ENCODE data around the gene ARHGEF10L. TPM values are rescaled to one million over a fixed set of nuclear protein-coding genes. Genes with fewer than 3 reads are reported as not detected.
"Not testable (repeated sequence)": the region's sequence is repeated elsewhere in the genome, so short reads cannot be mapped to it uniquely, and the experiment has no call there.

Gene ARHGEF10L, protein sequence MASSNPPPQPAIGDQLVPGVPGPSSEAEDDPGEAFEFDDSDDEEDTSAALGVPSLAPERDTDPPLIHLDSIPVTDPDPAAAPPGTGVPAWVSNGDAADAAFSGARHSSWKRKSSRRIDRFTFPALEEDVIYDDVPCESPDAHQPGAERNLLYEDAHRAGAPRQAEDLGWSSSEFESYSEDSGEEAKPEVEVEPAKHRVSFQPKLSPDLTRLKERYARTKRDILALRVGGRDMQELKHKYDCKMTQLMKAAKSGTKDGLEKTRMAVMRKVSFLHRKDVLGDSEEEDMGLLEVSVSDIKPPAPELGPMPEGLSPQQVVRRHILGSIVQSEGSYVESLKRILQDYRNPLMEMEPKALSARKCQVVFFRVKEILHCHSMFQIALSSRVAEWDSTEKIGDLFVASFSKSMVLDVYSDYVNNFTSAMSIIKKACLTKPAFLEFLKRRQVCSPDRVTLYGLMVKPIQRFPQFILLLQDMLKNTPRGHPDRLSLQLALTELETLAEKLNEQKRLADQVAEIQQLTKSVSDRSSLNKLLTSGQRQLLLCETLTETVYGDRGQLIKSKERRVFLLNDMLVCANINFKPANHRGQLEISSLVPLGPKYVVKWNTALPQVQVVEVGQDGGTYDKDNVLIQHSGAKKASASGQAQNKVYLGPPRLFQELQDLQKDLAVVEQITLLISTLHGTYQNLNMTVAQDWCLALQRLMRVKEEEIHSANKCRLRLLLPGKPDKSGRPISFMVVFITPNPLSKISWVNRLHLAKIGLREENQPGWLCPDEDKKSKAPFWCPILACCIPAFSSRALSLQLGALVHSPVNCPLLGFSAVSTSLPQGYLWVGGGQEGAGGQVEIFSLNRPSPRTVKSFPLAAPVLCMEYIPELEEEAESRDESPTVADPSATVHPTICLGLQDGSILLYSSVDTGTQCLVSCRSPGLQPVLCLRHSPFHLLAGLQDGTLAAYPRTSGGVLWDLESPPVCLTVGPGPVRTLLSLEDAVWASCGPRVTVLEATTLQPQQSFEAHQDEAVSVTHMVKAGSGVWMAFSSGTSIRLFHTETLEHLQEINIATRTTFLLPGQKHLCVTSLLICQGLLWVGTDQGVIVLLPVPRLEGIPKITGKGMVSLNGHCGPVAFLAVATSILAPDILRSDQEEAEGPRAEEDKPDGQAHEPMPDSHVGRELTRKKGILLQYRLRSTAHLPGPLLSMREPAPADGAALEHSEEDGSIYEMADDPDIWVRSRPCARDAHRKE (N-terminal part only)
- total RNA-seq = 28.3 TPM

GRCh38 chr1:17539477-17540254 is at the start of gene ARHGEF10L:
TSS of gene ARHGEF10L (plus strand) at chr1:17539698. CDS start at chr1:17580596, 40,898 bp downstream.
- ATAC-seq = peak; percentile 27

DNA sequence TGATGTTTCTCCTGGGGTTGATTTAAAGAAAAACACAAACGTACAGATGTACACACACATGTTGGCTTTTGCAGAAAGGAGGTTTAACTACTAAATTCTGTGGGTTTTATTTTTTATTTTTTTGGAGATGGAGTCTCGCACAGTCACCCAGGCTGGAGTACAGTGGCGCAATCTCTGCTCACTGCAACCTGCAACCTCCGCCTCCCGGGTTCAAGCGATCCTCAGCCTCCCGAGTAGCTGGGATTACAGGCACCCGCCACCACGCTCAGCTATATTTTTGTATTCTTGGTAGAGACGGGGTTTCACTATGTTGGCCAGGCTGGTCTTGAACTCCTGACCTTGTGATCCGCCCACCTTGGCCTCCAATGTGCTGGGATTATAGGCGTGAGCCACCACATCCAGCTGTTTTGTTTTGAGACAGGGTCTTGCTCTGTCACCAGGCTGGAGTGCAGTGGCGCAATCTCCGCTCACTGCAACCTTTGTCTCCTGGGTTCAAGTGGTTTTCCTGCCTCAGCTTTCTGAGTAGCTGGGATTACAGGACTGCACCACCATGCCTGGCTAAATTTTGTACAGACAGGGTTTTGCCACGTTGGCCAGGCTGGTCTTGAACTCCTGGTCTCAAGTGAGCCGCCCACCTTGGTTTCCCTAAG is 49.6 kb upstream of the ARHGEF10L start:
- not testable (repeated sequence) for ATAC-seq

DNA sequence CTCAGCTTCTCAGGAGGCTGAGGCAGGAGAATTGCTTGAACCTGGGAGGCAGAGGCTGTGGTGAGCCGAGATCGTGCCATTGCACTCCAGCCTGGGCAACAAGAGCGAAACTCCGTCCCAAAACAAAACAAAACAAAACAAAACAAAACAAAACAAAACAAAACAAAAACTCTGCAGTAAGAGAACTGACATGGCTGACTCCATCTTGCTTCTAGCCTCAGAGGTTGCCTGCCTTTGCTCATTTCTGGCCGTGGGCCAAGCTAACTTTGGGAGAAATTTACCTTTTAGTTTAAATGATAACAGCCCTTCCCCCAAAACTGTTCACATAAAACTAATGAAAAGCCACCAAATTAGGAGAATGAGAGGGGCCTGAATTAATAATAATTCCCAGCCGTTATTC is 48.8 kb upstream of the ARHGEF10L start:
- not testable (repeated sequence) for ATAC-seq

GRCh38 chr1:17494114-17494729 is 45.3 kb upstream of the ARHGEF10L start:
- peak; percentile 72 for ATAC-seq

GRCh38 chr1:17496419-17496818 is 43.1 kb upstream of the ARHGEF10L start:
- ATAC-seq = no peak

DNA sequence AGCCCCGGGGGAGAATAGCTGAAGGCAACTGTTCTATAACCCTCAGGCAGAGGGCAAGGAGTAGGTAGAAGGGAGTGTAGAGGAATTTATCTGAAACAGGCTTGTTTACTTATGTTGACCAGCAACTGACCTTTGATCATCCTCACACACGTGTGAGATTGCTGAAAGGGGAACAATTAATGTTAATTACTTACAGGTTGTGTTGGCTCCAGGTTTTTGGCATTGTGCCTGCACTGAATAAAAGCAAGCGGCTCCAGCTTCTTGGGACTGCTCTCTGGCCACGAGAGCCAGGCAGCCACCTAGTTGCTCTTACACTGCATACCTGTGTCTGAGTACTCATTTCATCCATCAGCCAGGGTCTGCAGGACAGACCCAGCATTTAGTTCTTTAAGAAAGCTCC is 41.3 kb upstream of the ARHGEF10L start:
- ATAC-seq = no peak

DNA sequence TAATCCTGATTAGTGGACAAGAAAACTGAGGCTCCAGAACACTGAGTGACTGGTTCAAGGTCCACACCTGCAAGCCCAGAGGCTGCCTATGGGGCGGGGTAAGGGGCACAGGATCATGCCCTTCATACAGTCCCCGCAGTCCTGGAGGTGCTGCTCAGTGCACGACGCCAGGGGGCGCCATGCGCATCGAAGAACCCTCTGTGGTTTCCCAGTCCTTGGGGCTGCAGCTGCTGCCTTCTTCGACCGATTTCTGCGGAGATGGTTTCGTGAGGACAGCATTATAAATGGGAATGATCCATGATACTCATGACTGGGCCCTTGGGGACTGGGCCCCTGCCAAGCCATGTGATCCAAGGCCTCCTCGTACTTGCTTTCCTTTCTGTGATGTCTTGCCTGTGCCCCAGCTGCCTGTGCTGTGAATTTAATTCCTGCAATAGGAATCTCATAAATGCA is 37.1 kb upstream of the ARHGEF10L start:
- ATAC-seq = peak; percentile 96

DNA sequence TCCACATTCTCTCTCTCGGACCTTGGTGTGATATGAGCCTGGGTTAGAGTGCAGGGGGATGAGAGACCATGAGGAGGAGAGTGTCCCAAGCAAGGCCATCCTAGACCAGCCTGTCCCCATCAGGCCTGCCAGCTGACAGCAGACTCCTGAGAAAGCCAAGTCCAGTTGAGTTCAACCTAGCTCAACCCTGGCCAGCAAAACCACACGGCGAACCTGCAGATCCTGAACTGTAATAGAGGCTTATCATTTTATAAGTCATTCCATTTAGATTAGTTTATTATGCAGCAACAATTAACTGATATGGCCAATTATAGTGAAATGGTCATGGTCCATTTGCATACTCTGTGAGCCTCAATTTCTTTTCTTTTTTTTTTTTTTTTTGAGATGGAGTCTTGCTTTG is 36.4 kb upstream of the ARHGEF10L start:
- peak; percentile 12 for ATAC-seq

- not testable (repeated sequence) for ATAC-seq
These were observed 32.3 kb upstream of the ARHGEF10L start for GRCh38 chr1:17507200-17507599.

DNA sequence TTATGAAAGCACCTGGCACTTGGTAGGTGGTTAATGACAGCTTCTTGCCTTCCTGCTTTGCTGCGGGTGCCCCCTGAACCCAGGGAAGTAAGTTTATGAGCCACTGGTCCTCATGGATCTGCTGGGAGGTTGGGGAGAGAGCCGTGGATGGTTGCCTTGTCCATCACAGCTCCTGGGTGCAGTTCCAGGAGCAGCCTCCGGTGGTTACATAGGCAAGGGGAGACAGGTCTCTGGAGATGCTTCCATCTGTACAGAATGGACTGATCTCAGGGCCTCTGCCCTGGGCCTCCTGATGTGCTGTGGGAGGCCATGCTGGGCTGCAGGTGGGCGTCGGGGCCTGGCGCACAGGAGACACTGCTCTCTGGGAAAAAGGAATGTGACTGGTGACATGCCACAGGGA is 31.6 kb upstream of the ARHGEF10L start:
- peak; percentile 53 for ATAC-seq

DNA sequence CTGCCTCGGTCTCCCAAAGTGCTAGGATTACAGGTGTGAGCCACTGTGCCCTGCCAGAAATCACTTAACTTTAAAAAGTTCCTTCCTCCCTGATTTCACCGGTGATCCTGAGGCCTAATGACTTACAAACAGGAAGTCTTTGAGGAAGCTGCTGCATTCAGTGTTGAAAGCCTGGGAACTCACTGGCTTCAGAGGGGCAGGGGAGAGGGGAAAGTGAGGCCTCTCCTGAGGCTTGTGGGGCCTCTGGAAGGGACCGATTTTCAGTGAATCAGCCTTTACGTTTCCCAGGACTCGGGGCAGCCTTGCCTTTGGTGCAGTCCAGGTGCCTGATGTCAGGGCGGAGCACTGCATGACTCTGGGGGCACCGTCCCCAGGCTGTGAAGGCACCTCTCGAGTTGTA is 30.1 kb upstream of the ARHGEF10L start:
- no peak for ATAC-seq

GRCh38 chr1:17510138-17510537 is 29.4 kb upstream of the ARHGEF10L start:
- ATAC-seq = no peak

- no peak for ATAC-seq
These were observed 28.3 kb upstream of the ARHGEF10L start for GRCh38 chr1:17511188-17511587.

- ATAC-seq = no peak
These were observed 26.4 kb upstream of the ARHGEF10L start for GRCh38 chr1:17513131-17513530.

DNA sequence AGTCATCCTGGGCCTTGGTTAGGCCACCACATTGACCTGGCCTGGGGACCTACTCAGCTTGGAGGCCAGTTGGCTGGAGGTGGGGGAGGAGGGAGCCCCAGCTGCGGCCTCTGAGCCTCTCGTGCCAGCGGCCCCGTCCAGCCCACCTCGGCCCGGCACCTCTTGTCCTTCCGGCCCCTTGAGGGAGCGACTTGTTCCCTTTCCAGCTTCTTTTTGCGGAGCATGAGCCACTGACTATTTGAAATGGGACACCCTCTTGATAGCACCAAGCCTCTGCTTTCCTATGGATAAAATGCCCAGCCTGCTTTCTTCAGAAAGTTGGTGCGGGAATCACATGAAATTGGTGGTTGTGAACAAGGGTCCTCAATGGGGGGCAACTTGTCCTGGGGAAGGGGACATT is 24.7 kb upstream of the ARHGEF10L start:
- ATAC-seq = no peak

DNA sequence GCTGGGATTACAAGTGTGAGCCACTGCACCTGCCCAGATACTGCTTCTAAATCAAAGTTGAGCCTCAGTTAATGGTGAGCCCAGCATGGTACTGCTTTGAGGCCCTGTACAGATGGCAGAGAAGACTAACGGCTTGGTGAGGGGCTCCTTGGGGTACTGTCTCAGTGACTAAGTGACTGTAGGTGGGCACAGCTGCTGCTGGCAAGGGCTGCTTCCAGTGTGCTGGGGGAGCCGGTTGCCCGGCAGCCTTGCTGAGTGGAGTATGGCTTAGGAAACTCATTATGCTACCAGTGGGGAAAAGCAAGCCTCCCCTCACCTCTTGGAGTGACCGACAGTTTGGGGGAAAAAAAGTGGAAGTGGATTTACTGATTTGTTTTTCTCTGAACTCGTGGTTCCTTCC is 23.6 kb upstream of the ARHGEF10L start:
- ATAC-seq = no peak

DNA sequence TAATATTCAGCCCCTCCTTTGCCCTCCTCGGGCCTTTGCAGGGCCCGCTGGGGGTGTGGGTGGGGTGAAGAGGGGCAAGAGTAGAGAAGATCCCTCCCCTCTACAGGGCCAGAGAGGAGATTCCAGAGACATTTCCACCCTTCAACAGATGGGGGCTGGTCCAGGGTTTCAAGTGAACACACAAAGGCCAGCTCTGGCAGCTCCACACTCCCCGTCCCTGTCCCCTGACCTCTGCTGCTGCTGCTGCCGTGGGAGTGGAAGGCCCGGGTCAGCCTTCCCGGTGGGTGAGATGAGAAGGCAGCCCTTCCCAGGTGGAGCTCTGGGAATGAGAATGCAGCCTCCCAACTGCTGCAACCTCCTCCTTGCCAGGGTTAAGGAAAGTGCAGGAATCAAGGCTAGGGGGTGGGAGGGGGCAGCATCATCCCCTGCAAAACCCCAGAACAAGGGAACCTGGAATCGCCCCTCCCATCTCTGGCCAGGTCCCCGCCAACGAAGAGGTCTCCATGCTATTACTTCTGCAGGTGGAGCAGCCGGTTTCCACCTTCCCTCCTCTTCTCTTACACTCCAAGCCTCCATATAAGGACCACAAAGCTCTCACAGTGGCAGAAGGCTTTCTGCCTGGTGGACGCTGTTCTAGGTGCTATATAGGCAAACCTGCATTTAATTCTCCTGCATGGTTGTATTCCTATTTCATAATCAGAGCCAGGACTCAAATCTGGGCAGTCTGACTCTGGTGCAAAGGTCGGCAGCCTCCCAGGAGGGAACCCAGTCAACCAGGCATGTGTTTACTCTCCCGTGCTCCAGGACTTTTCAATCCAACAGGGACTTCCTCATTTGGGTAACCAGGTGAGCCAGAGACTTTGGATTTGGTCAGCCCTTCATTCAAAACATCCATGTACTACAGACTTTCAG is 22.9 kb upstream of the ARHGEF10L start:
- no peak for ATAC-seq

DNA sequence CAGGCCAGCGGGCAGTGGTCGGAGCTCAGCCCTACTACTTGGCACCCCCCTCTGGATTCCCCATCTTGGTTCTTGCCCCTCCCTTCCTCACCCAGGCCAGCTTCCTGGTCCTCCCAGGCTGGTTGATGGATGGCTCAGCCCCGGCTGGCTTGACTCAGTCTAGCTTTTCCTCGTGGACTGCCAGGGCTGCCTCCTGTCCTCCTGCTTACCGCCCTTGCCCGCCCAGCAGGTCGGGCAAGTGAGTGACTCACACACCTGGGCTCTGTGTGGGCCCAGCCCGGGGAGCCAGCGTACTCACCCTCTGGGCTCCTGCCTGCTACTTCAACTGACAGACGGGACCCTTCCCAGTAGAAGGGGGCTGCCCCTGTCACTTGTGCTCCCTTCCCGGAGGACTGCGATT is 19.5 kb upstream of the ARHGEF10L start:
- peak; percentile 97 for ATAC-seq

- ATAC-seq = peak; percentile 36
These were observed 18.8 kb upstream of the ARHGEF10L start for GRCh38 chr1:17520473-17521319.

Measured in esophagus mucosa (tissue), 1 donor.